GM21619 (cell line): Measurements from ENCODE around the gene PPIP5K2.
A peak's percentile ranks its signal among the peaks of the same experiment; 100 is the strongest.
"Not testable (repeated sequence)": the region's sequence is repeated elsewhere in the genome, so short reads cannot be mapped to it uniquely, and the experiment has no call there.

Source experiments
- ATAC-seq: cut with Tn5 transposase; IDR thresholded peaks from one replicate; pipeline ENCODE4 v1.9.1; 2021; ENCODE audit not compliant: unreplicated experiment

PPIP5K2 gene

DNA sequence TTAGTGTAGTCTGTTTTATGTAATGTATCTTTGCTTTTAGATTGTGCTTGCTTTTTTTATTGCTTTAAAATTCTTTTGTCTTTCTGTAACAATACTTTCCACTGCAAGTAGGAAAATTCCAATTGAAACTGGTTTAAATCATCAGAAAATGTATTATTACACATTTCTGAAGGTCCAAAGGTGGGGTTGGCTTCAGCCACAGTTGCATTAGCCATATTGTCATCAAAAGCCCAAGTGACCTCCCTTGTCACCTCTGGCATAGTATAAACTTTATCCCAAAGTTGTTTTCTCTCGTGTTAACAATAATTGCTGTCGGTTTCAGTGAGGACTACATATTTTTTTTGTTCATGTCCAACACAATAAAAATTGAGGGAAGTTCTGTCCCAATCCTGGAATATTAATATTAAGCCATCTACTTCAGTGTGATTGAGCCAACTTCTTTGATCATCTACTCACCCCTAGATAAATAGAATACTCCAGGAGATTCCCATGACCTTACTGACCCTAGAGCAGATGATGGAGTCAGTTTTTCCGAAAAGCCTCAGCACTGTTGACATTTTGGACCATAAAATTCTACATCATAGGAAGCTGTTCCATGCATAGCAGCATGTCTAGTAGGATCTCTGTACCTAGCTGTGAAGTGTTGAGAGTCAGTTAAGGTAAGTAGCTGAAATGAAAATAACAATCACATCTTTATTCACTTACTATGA lies 86.0 kb downstream of the PPIP5K2 start:
- no peak for ATAC-seq

DNA sequence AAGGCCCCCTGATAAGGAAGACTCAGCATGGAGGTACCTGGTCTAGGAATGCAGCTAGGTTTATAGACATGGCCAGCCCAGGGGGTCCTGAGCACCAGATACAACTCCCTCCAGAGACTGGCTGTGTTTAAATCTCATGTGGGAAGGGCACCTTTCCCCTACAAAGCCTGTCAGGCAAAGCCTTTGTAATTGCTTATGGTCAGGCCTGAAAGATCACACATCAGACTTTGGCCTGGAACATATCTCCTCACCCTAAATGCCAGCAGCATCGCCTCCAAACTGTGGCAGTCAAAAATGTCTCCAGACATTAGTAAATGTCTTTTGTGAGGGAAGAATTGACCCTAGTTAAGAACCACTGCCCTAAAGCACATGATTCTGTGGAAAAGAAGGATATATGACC lies 86.9 kb downstream of the PPIP5K2 start:
- no peak for ATAC-seq

DNA sequence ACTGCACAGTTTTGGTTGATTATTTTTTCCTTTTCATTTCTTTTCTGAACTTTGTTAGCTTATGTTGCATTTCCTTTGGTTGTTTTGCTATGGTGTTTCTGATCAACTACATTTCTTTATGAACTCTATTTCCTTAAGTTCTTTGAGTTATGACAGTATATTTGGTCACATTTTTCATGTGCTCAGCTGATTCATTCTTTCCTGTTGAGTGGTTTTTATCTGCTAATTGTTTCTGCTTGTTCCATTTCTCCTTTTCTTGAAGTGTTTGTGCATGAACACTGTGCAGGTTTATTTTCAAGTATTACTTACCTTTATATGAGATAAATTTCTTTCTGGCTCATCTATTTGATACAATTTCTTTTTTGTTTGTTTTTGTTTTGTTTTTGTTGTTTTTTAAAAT lies 87.6 kb downstream of the PPIP5K2 start:
- ATAC-seq, result no peak

DNA sequence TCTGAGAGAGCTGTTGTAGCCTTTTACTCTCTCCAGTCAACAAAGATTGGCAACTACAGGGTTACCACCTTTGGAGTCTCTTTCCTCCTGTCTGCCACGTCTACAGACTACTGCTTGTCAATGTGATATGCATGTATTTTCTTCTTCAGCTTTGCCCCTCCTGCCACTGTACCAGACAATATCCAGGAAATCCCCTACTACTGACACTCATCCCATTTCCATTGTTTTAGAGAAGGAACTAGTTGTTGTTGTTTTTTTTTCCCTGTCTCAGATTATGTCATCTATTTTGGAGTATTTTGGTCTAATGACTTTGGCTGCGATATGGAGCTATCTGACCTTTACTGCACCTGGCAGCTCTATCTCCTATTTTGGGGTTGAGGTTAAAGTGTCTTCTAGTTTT lies 88.4 kb downstream of the PPIP5K2 start:
- ATAC-seq, result no peak

DNA sequence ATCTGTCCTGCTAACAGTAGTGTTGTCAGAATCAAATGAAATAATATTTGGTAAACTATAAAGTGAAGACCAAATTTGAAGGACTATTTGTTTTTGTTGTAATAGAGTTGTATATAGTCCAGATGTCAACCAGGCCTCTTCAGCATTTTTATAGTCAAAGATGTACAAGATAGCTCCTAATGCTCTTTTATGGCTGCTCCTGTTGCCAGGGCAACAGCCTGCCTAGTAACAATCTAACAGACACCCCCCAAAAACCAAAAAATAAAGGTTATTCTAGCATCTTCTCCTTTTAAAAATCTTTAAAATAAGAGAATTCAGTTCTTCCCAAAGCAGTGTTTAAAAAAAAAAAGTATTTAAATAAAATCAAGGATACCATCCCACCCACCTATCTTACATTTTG lies 89.0 kb downstream of the PPIP5K2 start:
- ATAC-seq, result no peak

DNA sequence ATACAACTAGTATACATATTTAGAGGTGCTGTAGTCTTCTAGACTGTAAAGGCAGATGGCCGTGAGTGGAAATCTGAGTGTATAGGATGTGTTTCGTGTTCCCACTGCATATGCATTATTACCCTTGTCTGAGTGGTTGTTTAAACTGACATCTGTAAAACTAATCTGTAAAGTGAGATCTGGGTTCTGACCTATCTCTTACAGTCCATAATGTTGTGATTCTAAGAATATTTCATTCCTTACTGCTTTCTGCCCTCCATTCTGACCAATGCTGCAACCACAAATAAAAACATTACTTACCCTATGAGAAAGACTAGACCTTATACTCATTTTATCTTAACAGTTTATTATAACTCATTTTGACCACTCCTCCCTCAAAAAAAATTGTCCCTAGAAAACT lies 90.9 kb downstream of the PPIP5K2 start:
- no peak for ATAC-seq

DNA sequence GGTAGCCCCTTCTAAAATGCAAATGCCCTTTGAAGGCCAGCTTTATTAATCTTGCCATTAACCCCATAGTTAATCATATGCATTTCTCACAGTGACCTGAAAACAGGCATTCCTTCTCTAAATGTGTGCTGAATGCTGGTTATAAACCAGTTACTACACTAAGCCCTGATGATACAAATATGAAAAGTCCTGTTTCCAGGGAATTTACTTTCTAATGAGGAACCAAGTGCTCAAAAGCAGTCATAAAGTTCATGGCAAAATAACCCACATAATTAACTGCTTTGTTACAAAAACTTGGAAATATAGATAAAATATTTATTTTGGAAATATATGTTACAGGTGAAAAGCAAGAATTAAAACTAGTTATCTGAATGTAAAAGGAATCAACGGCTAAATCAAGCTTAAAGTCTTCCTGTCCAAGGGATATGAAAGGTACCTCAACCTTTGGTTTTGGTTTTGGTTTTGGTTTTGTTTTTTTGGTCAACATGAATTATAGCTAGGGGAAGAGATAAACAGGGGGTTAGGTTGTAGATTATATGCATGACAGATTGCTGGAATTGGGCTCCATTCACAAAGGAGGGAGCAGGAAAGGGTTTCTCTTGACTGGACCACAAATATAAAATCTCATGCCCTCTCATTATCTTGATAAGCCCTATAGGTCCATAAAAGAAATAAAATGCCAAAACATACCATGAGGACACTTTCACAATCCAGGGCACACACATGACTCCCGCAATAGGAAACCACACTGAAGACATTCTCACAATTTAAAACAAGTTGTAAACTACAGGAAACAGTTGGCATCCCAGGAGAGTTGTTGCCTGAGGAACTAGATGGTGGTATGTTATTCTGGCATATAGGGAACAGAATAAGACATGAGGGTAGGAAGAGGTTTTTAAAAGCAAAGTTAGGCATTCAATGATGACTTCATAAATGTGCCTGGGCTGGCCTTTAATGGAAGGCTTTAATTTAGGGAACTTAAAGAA lies 91.8 kb downstream of the PPIP5K2 start:
- peak; percentile 70 for ATAC-seq

DNA sequence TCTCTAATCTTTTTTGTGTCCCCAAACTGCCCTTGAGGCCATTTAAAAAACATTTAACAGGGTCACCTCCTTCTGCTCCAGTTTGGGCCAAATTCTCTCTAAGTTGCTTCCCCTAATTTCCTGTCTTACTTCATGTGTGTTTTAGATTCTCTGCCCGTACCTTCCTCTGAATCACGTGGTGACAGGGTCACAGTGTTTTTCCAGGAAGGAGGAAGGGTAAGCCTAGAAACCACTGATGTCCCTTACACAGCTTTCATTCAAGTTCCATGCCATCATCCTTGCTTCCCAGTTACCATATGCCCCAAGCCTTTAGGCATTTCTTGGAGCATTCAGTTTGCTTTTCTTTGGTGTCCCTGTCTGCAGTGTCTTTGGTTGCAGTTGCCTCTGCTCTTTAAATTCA lies 96.0 kb downstream of the PPIP5K2 start:
- no peak for ATAC-seq

DNA sequence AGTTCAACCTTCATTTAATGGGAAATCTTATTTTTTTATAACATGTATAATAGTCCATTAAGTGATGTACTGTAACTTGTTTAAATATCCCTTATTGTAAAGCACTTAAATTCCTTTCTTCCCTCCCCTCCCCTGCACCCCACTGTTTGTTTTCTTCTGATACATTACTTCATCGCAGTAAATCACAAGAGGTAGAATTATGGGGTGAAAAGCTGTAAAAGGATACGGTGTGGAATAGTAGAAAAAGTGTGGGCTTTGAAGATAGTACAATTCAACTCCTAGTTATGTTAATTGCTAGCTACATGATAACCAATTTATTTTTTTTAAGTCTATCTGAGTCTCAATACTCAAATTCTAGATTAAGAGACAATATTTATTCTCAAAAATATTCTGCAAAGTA lies 96.6 kb downstream of the PPIP5K2 start:
- no peak for ATAC-seq

DNA sequence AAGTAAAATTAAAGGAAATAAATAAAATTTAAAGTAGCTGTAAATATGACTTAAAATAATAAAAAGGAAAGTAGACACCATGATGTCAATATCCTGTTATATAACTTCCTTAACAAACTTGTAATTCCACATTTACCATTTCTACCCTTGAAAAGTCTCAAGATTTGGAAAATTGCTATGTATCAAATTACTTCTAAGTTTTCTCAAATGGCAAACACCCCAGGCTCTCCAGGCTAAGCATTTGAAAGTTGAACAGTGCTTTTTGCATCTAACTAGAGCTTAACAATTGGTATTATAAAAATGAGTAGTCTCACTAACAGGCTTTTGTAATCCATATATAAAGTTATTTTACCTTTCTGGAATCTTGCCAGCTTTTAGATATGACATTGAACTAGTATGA lies 97.0 kb downstream of the PPIP5K2 start:
- ATAC-seq, result no peak

DNA sequence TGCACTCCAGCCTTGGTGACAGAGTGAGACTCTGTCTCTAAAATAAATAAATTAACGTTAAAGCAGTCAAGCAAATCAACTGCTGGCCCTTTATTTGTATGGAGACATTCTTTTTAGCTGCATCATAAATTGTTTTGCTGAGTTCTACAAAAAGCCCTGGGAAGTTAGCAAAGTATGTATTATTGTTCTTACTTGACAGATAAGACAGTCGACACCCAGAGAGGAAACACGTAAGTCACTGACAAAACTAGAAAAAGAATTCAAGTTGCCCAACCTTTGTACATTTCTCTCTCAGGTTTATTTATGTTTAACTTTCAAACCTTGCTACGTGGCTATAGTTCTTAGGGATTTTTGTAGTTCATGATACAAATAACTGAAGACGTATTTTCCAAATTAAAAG lies 98.1 kb downstream of the PPIP5K2 start:
- ATAC-seq, result no peak

DNA sequence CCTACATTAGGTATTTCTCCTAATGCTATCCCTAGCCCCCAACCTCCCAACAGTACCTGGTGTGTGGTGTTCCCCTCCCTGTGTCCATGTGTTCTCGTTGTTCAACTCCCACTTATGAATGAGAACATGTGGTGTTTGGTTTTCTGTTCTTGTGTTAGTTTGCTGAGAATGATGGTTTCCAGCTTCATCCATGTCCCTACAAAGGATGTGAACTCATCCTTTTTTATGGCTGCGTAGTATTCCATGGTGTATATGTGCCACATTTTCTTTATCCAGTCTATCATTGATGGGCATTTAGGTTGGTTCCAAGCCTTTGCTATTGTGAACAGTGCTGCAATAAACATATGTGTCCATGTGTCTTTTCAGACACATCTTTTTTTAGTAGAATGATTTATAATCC lies 99.0 kb downstream of the PPIP5K2 start:
- ATAC-seq, result not testable (repeated sequence)

DNA sequence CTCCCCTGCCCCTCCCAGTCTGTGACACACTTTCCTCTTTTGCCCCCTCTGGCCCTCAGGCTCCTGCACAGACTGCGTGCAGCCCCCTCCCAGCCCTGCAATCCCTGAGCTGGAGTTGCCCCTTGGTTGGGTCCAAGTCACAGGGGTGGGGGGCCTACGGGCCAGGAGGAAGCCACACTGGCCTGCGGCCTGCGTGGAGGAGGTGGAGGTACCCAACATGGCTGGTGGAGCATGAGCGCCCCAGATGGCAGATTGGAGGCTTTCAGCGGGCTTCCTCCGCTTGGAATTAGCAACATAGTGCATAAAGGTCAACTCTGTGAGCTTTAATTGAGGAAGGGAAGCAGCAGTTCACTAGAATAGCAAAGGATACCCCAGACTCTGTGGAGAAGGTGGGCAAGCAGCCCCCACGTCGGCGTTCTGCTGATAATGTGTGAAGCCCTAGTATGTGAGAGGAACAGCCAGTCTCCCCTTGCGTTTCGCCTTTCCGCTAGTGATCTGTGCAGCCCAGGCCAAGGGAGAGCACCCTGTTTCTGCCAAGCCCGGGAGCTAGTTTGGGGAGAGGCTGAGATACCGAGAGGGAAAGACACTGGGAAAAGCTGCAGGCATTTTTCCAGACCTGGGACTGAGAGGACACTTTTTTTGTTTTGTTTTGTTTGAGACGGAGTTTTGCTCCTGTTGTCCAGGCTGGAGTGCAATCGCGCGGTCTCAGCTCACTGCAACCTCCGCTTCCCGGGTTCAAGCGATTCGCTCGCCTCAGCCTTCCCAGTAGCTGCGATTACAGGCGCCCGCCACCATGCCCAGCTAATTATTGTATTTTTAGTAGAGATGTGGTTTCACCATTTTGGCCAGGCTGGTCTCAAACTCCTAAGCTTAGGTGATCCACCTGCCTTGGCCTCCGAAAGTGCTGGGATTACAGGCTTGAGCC lies 103.2 kb downstream of the PPIP5K2 start:
- ATAC-seq, result no peak

DNA sequence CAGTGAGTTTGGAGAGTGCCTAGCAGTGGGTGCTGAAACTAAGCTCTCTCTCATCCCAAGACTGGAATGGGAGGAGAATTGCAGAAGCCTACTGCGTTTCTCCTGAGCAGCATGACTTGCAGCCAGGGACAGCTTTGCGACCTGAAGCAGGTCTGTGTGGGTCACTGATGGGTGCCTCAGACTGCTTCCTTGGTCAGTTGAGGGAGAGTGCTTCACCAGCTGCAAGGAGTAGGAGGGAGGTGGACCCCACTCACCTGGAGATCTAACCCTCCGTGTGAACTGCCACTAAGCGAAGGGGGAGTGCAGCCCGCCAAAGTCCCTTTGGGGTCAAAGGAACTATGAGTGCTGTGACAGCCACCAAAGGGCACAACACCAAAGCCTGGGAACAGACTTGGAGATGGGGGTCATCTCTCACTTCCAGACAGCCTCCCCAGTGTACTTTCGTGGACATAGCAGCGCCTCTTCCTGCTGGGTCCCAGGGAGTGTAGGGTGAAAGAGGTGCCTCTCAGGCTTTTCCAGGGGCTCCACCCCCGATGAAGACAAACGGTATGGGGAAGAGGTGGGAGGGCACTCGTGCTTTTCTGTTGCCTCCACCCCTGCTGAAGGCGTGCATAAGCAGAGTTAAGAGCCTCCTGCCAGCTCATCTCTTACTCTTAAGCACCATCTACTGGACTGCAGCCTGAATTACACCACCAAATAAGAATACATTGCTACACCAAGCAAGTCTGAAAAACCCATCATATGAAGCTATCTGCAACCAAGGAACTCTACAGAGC lies 104.2 kb downstream of the PPIP5K2 start:
- peak; percentile 98 for ATAC-seq

DNA sequence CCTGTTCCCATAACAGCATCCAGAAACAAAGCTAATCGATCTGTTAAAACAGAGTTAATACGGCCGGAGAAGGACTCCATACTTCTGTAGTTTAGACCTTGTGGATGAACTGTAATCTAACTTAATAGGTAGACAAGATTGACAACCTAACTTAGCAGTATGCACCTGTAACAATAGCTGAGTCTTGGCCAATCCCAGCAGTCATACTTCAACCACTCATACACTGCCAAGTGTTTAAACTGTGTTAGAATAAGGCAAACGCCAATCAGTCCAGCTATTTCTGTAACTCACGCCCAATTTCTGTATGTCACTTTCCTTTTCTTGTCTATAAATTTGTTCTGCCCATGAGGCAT lies 104.8 kb downstream of the PPIP5K2 start:
- no peak for ATAC-seq

DNA sequence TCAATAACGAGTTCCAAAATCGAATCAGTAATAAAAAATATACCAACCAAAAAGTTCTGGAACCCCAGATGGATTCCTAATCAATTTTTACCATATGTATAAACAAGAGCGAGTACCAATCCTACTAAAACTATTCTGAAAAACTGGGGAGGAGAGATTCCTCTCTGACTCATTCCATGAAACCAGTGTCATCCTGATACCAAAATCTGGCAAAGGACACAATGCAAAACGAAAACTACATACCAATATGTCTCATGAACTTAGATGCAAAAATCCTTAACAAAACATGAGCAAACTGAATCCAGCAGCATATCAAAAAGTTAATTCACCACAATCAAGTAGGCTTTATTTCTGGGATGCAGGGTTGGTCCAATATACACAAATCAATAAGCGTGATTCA lies 108.0 kb downstream of the PPIP5K2 start:
- ATAC-seq, result no peak

DNA sequence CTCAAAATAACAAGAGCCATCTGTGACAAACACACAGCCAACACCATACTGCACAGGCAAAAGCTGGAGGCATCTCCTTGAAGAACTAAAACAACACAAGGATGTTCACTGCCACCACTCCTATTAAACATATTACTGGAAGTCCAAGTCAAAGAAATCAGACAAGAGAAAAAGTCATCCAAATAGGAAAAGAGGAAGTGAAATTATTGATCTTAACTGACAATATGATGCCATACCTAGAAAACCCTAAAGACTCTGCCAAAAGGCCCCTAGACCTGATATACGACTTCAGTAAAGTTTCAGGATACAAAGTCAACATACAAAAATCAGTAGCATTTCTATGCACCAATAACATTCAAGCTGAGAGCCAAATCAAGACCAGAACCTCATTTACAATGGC lies 108.5 kb downstream of the PPIP5K2 start:
- ATAC-seq, result no peak

DNA sequence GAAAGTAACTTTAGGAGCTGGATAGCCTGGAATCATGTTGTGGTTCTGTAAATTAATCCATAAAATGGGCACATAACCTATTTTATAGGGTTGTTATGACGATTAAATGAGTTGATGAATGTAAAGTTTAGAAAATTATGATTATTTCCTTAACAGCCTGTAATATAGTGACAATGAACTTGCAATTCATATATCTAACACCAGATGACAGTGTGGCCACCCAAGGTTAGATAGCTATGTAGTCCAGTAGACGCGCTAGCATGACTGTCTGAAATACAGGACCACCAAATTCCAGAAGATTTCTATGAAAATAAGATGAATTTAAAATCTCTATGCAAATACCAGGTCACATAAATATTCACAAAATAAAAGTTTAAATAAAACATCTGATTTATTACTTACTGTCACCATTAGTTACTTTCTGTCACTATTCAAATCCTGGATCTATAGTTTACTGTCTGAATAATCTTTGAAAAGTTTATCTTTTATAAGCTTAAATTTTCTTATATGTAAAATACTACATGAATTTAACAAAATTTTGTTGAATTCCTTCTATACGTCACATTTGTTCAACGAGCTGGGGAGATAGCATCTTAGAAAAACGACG lies 112.4 kb downstream of the PPIP5K2 start:
- ATAC-seq, result peak; percentile 82

DNA sequence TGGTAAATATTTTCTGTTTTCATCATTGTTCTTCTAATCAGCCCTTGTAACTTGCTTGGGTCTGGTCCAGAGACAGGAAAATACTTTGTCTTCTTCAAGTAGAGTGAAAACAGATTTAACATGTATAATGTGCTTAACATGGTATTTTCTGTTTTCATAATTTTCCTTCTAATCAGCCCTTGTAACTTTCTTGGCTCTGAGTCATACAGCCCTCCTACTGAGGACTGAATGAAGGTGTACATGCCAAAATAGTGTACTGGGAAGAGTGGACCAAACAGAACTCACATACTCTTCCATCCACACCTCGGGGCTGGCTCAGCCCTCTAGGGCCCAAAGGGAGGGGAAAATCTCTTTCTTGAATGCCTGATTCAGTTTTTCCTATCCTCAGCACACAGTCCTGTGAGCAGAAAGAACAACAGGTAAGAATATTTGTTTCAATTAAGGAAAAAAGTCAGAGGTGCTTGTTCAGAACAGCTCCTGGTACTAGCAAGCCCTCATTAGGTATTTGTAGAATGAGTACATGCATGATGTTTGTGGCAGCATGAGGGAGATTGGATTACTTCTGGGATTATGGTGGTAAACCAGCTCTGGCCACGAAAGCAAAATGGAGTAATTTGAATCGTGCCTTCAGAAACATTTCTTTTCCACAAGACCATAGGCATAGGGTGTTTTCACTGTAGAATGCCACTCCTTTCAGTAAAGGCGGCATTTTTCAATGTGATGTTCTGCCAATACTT lies 114.3 kb downstream of the PPIP5K2 start:
- ATAC-seq, result no peak
